ENCODE data around the gene MCTP1.
"Not testable (repeated sequence)": the region's sequence is repeated elsewhere in the genome, so short reads cannot be mapped to it uniquely, and the experiment has no call there.

MCTP1 gene

GRCh38 chr5:95251185-95251584 is 33.7 kb downstream of the MCTP1 start:
- DNase-seq (ENCODE audit: low spot score) = no peak

- no peak for DNase-seq (ENCODE audit: low spot score)
These were observed 40.4 kb downstream of the MCTP1 start for GRCh38 chr5:95244479-95244878.

- DNase-seq (ENCODE audit: low spot score) = no peak
These were observed 43.3 kb downstream of the MCTP1 start for GRCh38 chr5:95241635-95242034.

- DNase-seq (ENCODE audit: low spot score) = no peak
These were observed 43.7 kb downstream of the MCTP1 start for GRCh38 chr5:95241161-95241560.

- no peak for DNase-seq (ENCODE audit: low spot score)
These were observed 46.2 kb downstream of the MCTP1 start for GRCh38 chr5:95238560-95239325.

- DNase-seq (ENCODE audit: low spot score) = no peak
These were observed 47.6 kb downstream of the MCTP1 start for GRCh38 chr5:95237324-95237723.

GRCh38 chr5:95235439-95235982 is 49.4 kb downstream of the MCTP1 start:
- no peak for DNase-seq (ENCODE audit: low spot score)

GRCh38 chr5:95229646-95230045 is 55.2 kb downstream of the MCTP1 start:
- DNase-seq (ENCODE audit: low spot score) = no peak

GRCh38 chr5:95224701-95225459 is 60.0 kb downstream of the MCTP1 start:
- DNase-seq (ENCODE audit: low spot score) = no peak

GRCh38 chr5:95223566-95224258 is 61.2 kb downstream of the MCTP1 start:
- DNase-seq (ENCODE audit: low spot score) = no peak

- no peak for DNase-seq (ENCODE audit: low spot score)
These were observed 62.1 kb downstream of the MCTP1 start for GRCh38 chr5:95222836-95223235.

- no peak for DNase-seq (ENCODE audit: low spot score)
These were observed 63.7 kb downstream of the MCTP1 start for GRCh38 chr5:95221234-95221633.

GRCh38 chr5:95220381-95220780 is 64.5 kb downstream of the MCTP1 start:
- no peak for DNase-seq (ENCODE audit: low spot score)

- DNase-seq (ENCODE audit: low spot score) = no peak
These were observed 65.5 kb downstream of the MCTP1 start for GRCh38 chr5:95219411-95219810.

- no peak for DNase-seq (ENCODE audit: low spot score)
These were observed 67.0 kb downstream of the MCTP1 start for GRCh38 chr5:95217881-95218280.

GRCh38 chr5:95217351-95217750 is 67.5 kb downstream of the MCTP1 start:
- DNase-seq (ENCODE audit: low spot score) = no peak

GRCh38 chr5:95216136-95216955 is 68.5 kb downstream of the MCTP1 start:
- no peak for DNase-seq (ENCODE audit: low spot score)

GRCh38 chr5:95207811-95208210 is 77.1 kb downstream of the MCTP1 start:
- DNase-seq (ENCODE audit: low spot score) = not testable (repeated sequence)

GRCh38 chr5:95194856-95195255 is 90.0 kb downstream of the MCTP1 start:
- no peak for DNase-seq (ENCODE audit: low spot score)

GRCh38 chr5:95191330-95191729 is 93.6 kb downstream of the MCTP1 start:
- no peak for DNase-seq (ENCODE audit: low spot score)

- DNase-seq (ENCODE audit: low spot score) = no peak
These were observed 100.0 kb downstream of the MCTP1 start for GRCh38 chr5:95184924-95185323.

GRCh38 chr5:95181644-95182043 is 103.2 kb downstream of the MCTP1 start:
- DNase-seq (ENCODE audit: low spot score) = no peak
